Activated naive CD8-positive, alpha-beta T cell treated with anti-CD3 and anti-CD28 coated beads for 36 hours (primary cell): Measurements from ENCODE around the gene N4BP2L2. TPM values are rescaled to one million over a fixed set of nuclear protein-coding genes. Genes with fewer than 3 reads are reported as not detected.
"Not testable (repeated sequence)": the region's sequence is repeated elsewhere in the genome, so short reads cannot be mapped to it uniquely, and the experiment has no call there.

ENCODE experiments used
- DNase-seq: peaks from one replicate; pipeline ENCODE4 v3.0.0; 2021
- H3K27ac Mint-ChIP-seq: one replicate; pipeline ENCODE4 v1.8.0; 2022; ENCODE audit warnings: mild to moderate bottlenecking, moderate library complexity, mixed read lengths
- H3K27me3 Mint-ChIP-seq: one replicate; pipeline ENCODE4 v1.8.0; 2022; ENCODE audit warnings: mild to moderate bottlenecking, mixed read lengths
- H3K36me3 Mint-ChIP-seq: one replicate; pipeline ENCODE4 v1.8.0; 2021; ENCODE audit warnings: mild to moderate bottlenecking, mixed read lengths
- H3K4me1 Mint-ChIP-seq: one replicate; pipeline ENCODE4 v1.8.0; 2021; ENCODE audit warnings: mixed read lengths
- H3K4me3 Mint-ChIP-seq: one replicate; pipeline ENCODE4 v1.8.0; 2022; ENCODE audit warnings: mild to moderate bottlenecking, moderate library complexity, mixed read lengths
- H3K9me3 Mint-ChIP-seq: one replicate; pipeline ENCODE4 v1.8.0; 2022; ENCODE audit warnings: mixed read lengths
- total RNA-seq, 2 experiments: library from RNA; stranded (reverse); gene quantifications; one replicate each; pipeline ENCODE4 v1.2.3, GENCODE V29; 2021

The N4BP2L2 gene
- 10 to 100 TPM; 66.7 to 68.8 TPM for total RNA-seq

DNA sequence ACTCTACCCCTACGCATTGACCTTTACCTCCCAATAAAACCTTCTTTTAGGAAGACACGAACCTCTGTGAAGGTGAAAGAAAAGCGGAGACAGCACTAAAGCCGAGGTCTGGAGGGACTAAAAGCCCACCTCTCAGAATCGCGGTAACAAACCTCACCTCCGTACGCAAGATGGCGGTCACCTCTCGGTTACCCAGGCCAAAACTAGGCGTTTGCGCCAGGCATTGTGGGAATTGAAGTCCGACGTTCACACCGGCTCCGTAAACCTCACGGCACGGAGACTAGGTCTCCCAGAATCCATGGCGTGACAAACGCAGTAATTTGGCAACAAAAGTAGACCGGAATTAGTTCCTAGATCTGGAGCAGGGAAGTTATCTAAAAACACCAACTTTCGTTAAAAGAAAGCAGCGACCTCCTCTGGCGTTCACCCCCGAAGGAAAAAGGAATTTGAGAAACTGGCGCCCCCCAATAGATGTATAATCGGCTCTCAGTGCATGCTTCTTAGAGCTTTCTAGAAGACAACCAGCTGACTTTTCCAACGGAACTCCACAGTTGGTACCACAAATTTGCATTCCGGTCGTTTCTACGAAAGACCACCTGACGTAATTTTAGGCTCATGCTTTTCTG is at the start of gene N4BP2L2:
TSS of gene N4BP2L2 (minus strand) at position 175 of the 626 bp plus-strand sequence. CDS start 1,768 bp downstream, outside the sequence.
- peak; percentile 88 for DNase-seq
- peaks cover 7% of the 10 kb centered on the region for H3K27me3 Mint-ChIP-seq
- peak within 1 kb of the TSS; percentile 97 for H3K4me3 Mint-ChIP-seq
- H3K27ac Mint-ChIP-seq: peak within 1 kb of the TSS; percentile 100
- no peaks in the 10 kb centered on the region for H3K9me3 Mint-ChIP-seq
- H3K36me3 Mint-ChIP-seq: peaks cover 37% of the 10 kb centered on the region
- peaks cover 37% of the 10 kb centered on the region for H3K4me1 Mint-ChIP-seq

- DNase-seq: no peak
- Mint-ChIP-seq H3K36me3 (peaks cover 8% of the 10 kb centered on the region), H3K4me3 (peak overlapping the region; percentile 87), H3K4me1 (peaks cover 47% of the 10 kb centered on the region), H3K27me3 (peaks cover 4% of the 10 kb centered on the region), H3K27ac (peak overlapping the region; percentile 86), H3K9me3 (no peaks in the 10 kb centered on the region)
Observed at GRCh38 chr13:32587811-32588170, 49.2 kb upstream of the N4BP2L2 start.

GRCh38 chr13:32587011-32587810 is 48.6 kb upstream of the N4BP2L2 start:
- Mint-ChIP-seq H3K4me1 (peaks cover 43% of the 10 kb centered on the region), H3K27me3 (peaks cover 4% of the 10 kb centered on the region), H3K36me3 (peaks cover 8% of the 10 kb centered on the region), H3K4me3 (peak overlapping the region; percentile 87), H3K9me3 (no peaks in the 10 kb centered on the region), H3K27ac (peak overlapping the region; percentile 86)
- DNase-seq: peak; percentile 64

DNA sequence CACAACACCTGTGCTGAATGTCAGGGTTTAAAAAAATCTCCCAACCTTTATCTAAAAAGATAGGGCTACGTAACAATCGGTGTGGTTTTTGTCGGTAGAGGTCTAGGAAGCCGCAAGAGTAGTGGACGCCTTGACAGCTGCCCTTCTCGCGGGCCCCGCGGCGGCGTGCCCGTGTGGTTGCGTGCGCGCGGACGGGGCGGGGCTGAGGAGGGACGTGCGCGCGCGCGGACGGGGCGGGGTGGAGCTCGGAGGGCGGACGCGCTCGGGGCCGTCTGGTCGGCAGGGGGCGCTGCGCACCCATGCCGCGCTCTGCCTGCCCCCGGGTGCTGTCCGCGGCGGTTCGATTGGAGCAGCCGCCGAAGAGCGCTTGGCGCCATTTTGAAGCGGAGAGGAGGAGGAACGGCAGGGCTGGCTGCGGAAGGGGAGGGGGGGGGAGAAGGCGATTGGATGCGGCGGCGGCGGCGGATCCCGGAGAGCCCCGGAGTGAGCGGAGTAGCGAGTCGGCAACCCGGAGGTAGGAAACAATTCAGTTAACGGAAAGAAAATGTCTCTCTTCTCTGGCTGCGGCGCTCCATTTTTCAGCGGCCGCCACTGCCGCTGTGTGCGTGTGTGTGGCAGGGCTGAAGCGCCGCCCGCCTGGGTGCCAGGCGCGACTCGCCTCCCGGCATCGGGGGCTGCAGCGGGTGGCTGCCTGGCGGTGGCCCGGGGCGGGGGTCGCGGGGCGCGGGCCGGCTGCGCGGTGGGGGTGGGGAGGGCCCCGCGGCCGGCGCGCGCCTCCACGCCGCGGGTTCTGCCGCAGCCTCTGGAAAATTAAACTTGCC is 47.7 kb upstream of the N4BP2L2 start, which contains the start of gene PDS5B:
TSS of gene PDS5B (plus strand) at position 373 of the 821 bp plus-strand sequence. CDS start 62,321 bp downstream, outside the sequence.
- peak within 1 kb of the TSS; percentile 86 for H3K27ac Mint-ChIP-seq
- peaks cover 4% of the 10 kb centered on the region for H3K27me3 Mint-ChIP-seq
- peaks cover 36% of the 10 kb centered on the region for H3K4me1 Mint-ChIP-seq
- H3K4me3 Mint-ChIP-seq: peak within 1 kb of the TSS; percentile 87
- H3K36me3 Mint-ChIP-seq: peaks cover 8% of the 10 kb centered on the region
- DNase-seq: peak; percentile 96
- no peaks in the 10 kb centered on the region for H3K9me3 Mint-ChIP-seq

- H3K9me3 Mint-ChIP-seq: no peaks in the 10 kb centered on the region
- peaks cover 8% of the 10 kb centered on the region for H3K36me3 Mint-ChIP-seq
- DNase-seq: no peak
- peak overlapping the region; percentile 70 for H3K27ac Mint-ChIP-seq
- H3K4me1 Mint-ChIP-seq: peaks cover 35% of the 10 kb centered on the region
- peaks cover 4% of the 10 kb centered on the region for H3K27me3 Mint-ChIP-seq
- H3K4me3 Mint-ChIP-seq: peak overlapping the region; percentile 82
Observed at GRCh38 chr13:32585550-32586079, 47.0 kb upstream of the N4BP2L2 start.

GRCh38 chr13:32582991-32583390 is 44.4 kb upstream of the N4BP2L2 start:
- Mint-ChIP-seq H3K36me3 (peaks cover 2% of the 10 kb centered on the region), H3K9me3 (no peaks in the 10 kb centered on the region), H3K4me3 (no peak overlapping the region), H3K4me1 (peaks cover 13% of the 10 kb centered on the region), H3K27ac (no peak overlapping the region), H3K27me3 (peaks cover 4% of the 10 kb centered on the region)
- DNase-seq: no peak

DNA sequence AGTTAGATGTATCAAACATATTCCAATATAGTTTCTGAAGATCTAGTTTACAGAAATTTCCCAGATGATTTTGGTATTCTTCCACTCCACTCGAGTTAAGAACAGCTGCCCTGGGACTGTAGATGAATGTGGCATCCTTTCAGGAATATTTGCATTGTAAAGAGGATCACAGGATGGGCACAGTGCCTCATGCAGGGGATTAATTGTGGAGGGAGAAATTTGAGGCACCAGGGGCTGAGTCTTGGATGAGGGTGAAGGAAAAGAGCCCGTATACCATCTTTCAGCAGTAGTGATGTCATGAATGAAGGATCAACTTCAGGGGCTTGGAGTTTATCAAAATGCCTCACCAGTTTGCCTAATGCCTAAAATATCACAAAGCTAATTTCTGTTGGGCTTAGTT is 43.7 kb upstream of the N4BP2L2 start:
- Mint-ChIP-seq H3K9me3 (peaks cover 4% of the 10 kb centered on the region), H3K4me3 (no peak overlapping the region), H3K36me3 (peaks cover under 1% of the 10 kb centered on the region), H3K27me3 (peaks cover 4% of the 10 kb centered on the region), H3K27ac (no peak overlapping the region), H3K4me1 (peaks cover 9% of the 10 kb centered on the region)
- no peak for DNase-seq

GRCh38 chr13:32581177-32581786 is 42.7 kb upstream of the N4BP2L2 start:
- no peak for DNase-seq

GRCh38 chr13:32577032-32577431 is 38.4 kb upstream of the N4BP2L2 start:
- no peaks in the 10 kb centered on the region for H3K4me1 Mint-ChIP-seq
- no peaks in the 10 kb centered on the region for H3K27me3 Mint-ChIP-seq
- H3K27ac Mint-ChIP-seq: no peak overlapping the region
- no peak for DNase-seq
- no peak overlapping the region for H3K4me3 Mint-ChIP-seq
- peaks cover 12% of the 10 kb centered on the region for H3K9me3 Mint-ChIP-seq
- peaks cover 4% of the 10 kb centered on the region for H3K36me3 Mint-ChIP-seq

More at GRCh38 chr13:32581177-32581786, 42.7 kb upstream of the N4BP2L2 start:
- Mint-ChIP-seq H3K27me3 (peaks cover 4% of the 10 kb centered on the region), H3K4me3 (no peak overlapping the region), H3K27ac (no peak overlapping the region), H3K4me1 (peaks cover 9% of the 10 kb centered on the region), H3K9me3 (peaks cover 9% of the 10 kb centered on the region), H3K36me3 (peaks cover 4% of the 10 kb centered on the region)

DNA sequence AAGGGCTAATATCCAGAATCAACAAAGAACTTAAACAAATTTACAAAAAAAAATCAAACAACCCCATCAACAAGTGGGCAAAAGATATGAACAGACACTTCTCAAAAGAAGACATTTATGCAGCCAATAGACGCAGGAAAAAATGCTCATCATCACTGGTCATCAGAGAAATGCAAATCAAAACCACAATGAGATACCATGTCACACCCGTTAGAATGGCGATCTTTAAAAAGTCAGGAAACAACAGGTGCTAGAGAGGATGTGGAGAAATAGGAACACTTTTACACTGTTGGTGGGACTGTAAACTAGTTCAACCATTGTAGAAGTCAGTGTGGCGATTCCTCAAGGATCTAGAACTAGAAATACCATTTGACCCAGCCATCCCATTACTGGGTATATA is 37.1 kb upstream of the N4BP2L2 start:
- H3K4me3 Mint-ChIP-seq, H3K27ac Mint-ChIP-seq, H3K27me3 Mint-ChIP-seq, DNase-seq, H3K4me1 Mint-ChIP-seq, H3K36me3 Mint-ChIP-seq: not testable (repeated sequence)
- H3K9me3 Mint-ChIP-seq: peaks cover 12% of the 10 kb centered on the region

DNA sequence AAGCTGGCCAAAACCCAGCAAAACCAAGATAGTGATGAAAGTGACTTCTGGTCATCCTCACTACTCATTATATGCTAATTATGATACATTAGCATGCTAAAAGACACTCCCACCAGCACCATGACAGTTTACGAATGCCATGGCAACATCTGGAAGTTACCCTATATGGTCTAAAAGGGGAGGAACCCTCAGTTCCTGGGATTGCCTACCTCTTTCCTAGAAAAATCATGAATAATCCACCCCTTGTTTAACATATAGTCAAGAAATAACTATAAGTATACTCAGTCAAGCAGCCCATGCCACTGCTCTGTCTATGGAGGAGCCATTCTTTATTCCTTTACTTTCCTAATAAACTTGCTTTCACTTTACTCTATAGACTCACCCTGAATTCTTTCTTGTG is 22.2 kb upstream of the N4BP2L2 start:
- not testable (repeated sequence) for H3K27me3 Mint-ChIP-seq, DNase-seq, H3K4me1 Mint-ChIP-seq, H3K27ac Mint-ChIP-seq, H3K4me3 Mint-ChIP-seq
- Mint-ChIP-seq H3K36me3 (peaks cover 14% of the 10 kb centered on the region), H3K9me3 (peaks cover 14% of the 10 kb centered on the region)

DNA sequence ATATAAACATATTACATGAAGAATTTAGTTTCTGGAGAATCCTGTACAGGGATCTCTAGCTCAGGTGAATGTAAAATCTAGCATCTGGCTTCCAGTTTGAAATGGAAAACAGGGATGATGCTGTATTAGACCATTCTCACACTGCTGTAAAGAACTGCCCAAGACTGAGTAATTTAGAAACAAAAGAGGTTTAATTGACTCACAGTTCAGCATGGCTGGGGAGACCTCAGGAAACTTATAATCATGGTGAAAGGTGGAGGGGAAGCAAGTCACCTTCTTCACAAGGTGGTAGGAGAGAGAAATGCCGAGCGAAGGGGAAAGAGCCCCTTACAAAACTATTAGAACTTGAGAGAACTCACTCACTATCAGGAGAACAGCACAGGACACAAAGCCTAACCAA is 17.0 kb upstream of the N4BP2L2 start:
- no peak overlapping the region for H3K4me3 Mint-ChIP-seq
- no peak for DNase-seq
- H3K4me1 Mint-ChIP-seq: no peaks in the 10 kb centered on the region
- peaks cover 4% of the 10 kb centered on the region for H3K27me3 Mint-ChIP-seq
- no peak overlapping the region for H3K27ac Mint-ChIP-seq
- H3K9me3 Mint-ChIP-seq: peaks cover 4% of the 10 kb centered on the region
- H3K36me3 Mint-ChIP-seq: peaks cover 2% of the 10 kb centered on the region

GRCh38 chr13:32553720-32554119 is 15.1 kb upstream of the N4BP2L2 start:
- no peak overlapping the region for H3K4me3 Mint-ChIP-seq
- H3K36me3 Mint-ChIP-seq: no peaks in the 10 kb centered on the region
- H3K9me3 Mint-ChIP-seq: peaks cover 2% of the 10 kb centered on the region
- DNase-seq: no peak
- peaks cover 4% of the 10 kb centered on the region for H3K27me3 Mint-ChIP-seq
- H3K4me1 Mint-ChIP-seq: no peaks in the 10 kb centered on the region
- no peak overlapping the region for H3K27ac Mint-ChIP-seq

DNA sequence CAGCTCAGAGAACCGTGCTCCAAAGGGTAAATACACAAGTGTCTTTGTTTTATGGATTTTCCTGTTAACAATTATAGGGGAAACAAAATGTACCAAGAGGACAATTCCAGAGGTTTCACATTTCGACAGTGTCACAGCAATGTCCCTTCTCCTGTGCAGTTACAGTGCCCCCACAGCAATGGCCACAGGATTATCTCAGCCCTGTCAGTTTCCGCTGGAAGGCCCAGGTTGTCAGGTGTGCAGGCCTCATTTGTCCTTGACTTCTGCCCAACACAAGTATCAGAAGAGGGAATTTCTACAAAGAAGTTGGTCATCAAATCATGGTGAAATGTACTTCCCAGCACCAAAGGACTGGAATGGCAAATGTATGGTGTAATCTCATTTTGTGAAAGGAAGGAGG is 11.2 kb upstream of the N4BP2L2 start:
- H3K36me3 Mint-ChIP-seq: no peaks in the 10 kb centered on the region
- H3K27ac Mint-ChIP-seq: no peak overlapping the region
- H3K4me1 Mint-ChIP-seq: peaks cover 2% of the 10 kb centered on the region
- peaks cover 4% of the 10 kb centered on the region for H3K27me3 Mint-ChIP-seq
- no peaks in the 10 kb centered on the region for H3K9me3 Mint-ChIP-seq
- H3K4me3 Mint-ChIP-seq: no peak overlapping the region
- no peak for DNase-seq
